Measurements from ENCODE around the gene TMSB15C.

TMSB15C gene

DNA sequence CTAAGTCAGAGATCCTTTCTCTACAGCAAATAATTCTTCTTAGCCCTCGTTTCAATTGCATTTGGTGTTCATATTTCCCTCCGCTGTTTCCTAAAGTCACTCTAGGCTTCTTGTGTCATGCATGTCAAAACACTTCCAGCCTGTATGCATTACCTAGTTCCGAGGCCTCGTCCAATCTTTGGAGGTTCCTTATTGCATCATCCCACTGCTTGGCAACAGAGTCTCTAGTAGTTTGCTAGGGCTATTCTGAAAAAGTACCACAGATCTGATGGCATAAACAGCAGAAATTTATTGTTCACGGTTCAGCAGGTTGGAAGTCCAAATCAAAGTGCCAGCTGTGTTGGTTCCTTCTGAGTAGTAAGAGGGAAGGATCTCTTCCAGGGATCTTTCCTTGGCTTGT, 30.4 kb downstream of the TMSB15C start:
- DNase-seq (ENCODE audit: low spot score): no peak

DNA sequence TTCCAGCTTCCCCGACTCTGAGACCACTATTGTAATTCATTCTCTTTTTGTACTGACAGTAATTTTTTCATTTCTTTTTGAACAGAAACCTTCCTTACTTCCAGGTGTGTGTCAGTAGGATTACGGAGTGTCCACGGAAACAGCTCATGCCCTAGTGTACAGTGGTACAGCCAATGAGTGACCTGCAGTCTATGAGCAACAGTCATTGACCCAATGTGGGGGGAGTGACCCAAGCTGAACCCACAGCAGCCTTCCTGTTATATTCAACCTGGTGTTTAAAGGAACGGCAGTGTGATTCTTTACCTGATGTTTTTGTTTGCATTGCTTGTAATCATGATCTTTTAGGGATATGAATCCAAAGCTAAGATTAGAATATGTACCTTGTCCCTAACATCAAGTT, 35.0 kb downstream of the TMSB15C start:
- no peak for DNase-seq (ENCODE audit: low spot score)

DNA sequence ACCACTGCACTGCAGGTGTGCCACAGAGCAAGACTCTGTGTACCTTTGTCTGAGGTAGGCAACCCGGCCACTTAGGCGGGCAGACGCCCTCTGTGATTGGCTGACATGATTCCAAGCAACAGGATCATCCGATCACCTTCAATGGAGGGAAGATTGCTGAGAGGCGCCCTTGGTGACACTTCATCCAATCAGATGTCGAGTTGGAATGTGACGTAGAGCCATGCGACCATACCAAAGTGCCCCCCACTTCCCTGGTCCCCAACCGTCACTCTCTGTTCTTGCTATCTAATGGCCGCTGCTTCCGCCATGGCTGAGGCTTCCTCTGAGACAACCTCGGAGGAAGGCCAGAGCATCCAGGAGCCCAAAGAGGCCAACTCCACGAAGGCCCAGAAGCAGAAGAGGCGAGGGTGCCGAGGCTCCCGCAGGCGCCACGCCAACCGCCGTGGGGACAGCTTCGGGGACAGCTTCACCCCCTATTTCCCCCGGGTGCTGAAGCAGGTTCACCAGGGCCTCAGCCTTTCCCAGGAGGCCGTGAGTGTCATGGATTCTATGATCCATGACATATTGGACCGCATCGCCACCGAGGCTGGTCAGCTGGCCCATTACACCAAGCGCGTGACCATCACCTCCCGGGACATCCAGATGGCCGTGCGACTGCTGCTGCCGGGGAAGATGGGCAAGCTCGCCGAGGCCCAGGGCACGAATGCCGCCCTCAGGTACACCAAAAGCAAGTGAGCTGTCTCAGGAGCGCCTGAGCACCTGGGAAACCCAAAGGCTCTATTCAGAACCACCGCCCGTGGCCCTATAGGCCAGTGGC, 36.1 kb downstream of the TMSB15C start, which contains the start of gene H2BW2:
H2BW2 (plus strand) TSS at position 268 of the 817 bp plus-strand sequence; CDS start at position 307, 39 bp downstream.
- DNase-seq (ENCODE audit: low spot score): no peak
